Measurements from ENCODE around the gene NTNG2.

The NTNG2 gene

GRCh38 chr9:132207839-132208615, 46.2 kb downstream of the NTNG2 start:
- no peak for DNase-seq

GRCh38 chr9:132209228-132209627, 47.4 kb downstream of the NTNG2 start:
- no peak for DNase-seq

- DNase-seq = no peak
These were observed 48.8 kb downstream of the NTNG2 start for GRCh38 chr9:132210472-132211145.

GRCh38 chr9:132211570-132211969, 49.7 kb downstream of the NTNG2 start:
- DNase-seq = no peak

GRCh38 chr9:132214027-132214622, 52.3 kb downstream of the NTNG2 start:
- no peak for DNase-seq

- DNase-seq = no peak
These were observed 55.2 kb downstream of the NTNG2 start for GRCh38 chr9:132216861-132217619.

- DNase-seq = no peak
These were observed 56.4 kb downstream of the NTNG2 start for GRCh38 chr9:132218208-132218607.

GRCh38 chr9:132221941-132222340, 60.1 kb downstream of the NTNG2 start:
- no peak for DNase-seq

- no peak for DNase-seq
These were observed 62.8 kb downstream of the NTNG2 start for GRCh38 chr9:132224645-132225044.

- DNase-seq = no peak
These were observed 64.9 kb downstream of the NTNG2 start for GRCh38 chr9:132226571-132227430.

- DNase-seq = no peak
These were observed 66.2 kb downstream of the NTNG2 start for GRCh38 chr9:132228062-132228461.

GRCh38 chr9:132230605-132231004, 68.7 kb downstream of the NTNG2 start:
- DNase-seq = no peak

- DNase-seq = no peak
These were observed 69.3 kb downstream of the NTNG2 start for GRCh38 chr9:132231019-132231701.

GRCh38 chr9:132232522-132232921, 70.7 kb downstream of the NTNG2 start:
- no peak for DNase-seq

GRCh38 chr9:132233138-132233537, 71.3 kb downstream of the NTNG2 start:
- DNase-seq = no peak

- DNase-seq = no peak
These were observed 72.7 kb downstream of the NTNG2 start for GRCh38 chr9:132234535-132234934.

GRCh38 chr9:132235125-132235524, 73.3 kb downstream of the NTNG2 start:
- DNase-seq = no peak

- DNase-seq = peak; percentile 82
These were observed 74.2 kb downstream of the NTNG2 start for GRCh38 chr9:132235894-132236661.

GRCh38 chr9:132236662-132237311, 74.9 kb downstream of the NTNG2 start:
- no peak for DNase-seq

- DNase-seq = no peak
These were observed 75.6 kb downstream of the NTNG2 start for GRCh38 chr9:132237481-132237880.
